GM19438 (cell line): Measurements from ENCODE around the gene CACNA2D3.
"Not testable (repeated sequence)": the region's sequence is repeated elsewhere in the genome, so short reads cannot be mapped to it uniquely, and the experiment has no call there.

Source experiments
- ATAC-seq: cut with Tn5 transposase; IDR thresholded peaks from one replicate; pipeline ENCODE4 v1.9.1; 2021; ENCODE audit warnings: low read depth; ENCODE audit not compliant: unreplicated experiment

CACNA2D3 gene

GRCh38 chr3:55077726-55078125 is 955.4 kb downstream of the CACNA2D3 start:
- no peak for ATAC-seq

- no peak for ATAC-seq
Observed at GRCh38 chr3:55078876-55079275, 956.5 kb downstream of the CACNA2D3 start.

GRCh38 chr3:55085231-55085630 is 962.9 kb downstream of the CACNA2D3 start:
- no peak for ATAC-seq

GRCh38 chr3:55089211-55089610 is 966.9 kb downstream of the CACNA2D3 start:
- no peak for ATAC-seq

- ATAC-seq, result no peak
Observed at GRCh38 chr3:55090291-55090690, 967.9 kb downstream of the CACNA2D3 start.

GRCh38 chr3:55090746-55091145 is 968.4 kb downstream of the CACNA2D3 start:
- ATAC-seq, result no peak

- ATAC-seq, result no peak
Observed at GRCh38 chr3:55091381-55092225, 969.3 kb downstream of the CACNA2D3 start.

GRCh38 chr3:55094676-55095075 is 972.3 kb downstream of the CACNA2D3 start:
- no peak for ATAC-seq

GRCh38 chr3:55097441-55097840 is 975.1 kb downstream of the CACNA2D3 start:
- no peak for ATAC-seq

- no peak for ATAC-seq
Observed at GRCh38 chr3:55105647-55106046, 983.3 kb downstream of the CACNA2D3 start.

- no peak for ATAC-seq
Observed at GRCh38 chr3:55107187-55107586, 984.8 kb downstream of the CACNA2D3 start.

GRCh38 chr3:55111906-55112305 is 989.6 kb downstream of the CACNA2D3 start:
- not testable (repeated sequence) for ATAC-seq

- ATAC-seq, result no peak
Observed at GRCh38 chr3:55118451-55118850, 996.1 kb downstream of the CACNA2D3 start.

- ATAC-seq, result no peak
Observed at GRCh38 chr3:55119268-55119667, 996.9 kb downstream of the CACNA2D3 start.

- ATAC-seq, result no peak
Observed at GRCh38 chr3:55122312-55122711, 1000.0 kb downstream of the CACNA2D3 start.
